ENCODE data around the gene KIAA0232.

GRCh38 chr4:6851962-6852361, 69.4 kb downstream of the KIAA0232 start:
- TF ChIP-seq CTCF (IDR thresholded peaks at IDR 0.05; ENCODE audit: borderline replicate concordance, extremely low read depth, low read length, poor library complexity, severe bottlenecking): no peak
- no peak for TF ChIP-seq EZH2 (IDR thresholded peaks at IDR 0.05; ENCODE audit: borderline replicate concordance, low read depth, low read length, severe bottlenecking)
